GM20000 (cell line): ENCODE data around the gene NR0B1.

ENCODE experiments used
- DNase-seq: peaks from one replicate; pipeline ENCODE4 v3.0.0; 2012; ENCODE audit warnings: low spot score
- CTCF ChIP-seq: IDR thresholded peaks from 2 replicates; pipeline ENCODE4 v1.5.1; 2012; ENCODE audit warnings: mild to moderate bottlenecking, control low read depth; ENCODE audit errors: extremely low read depth, missing control alignments

NR0B1 gene

DNA sequence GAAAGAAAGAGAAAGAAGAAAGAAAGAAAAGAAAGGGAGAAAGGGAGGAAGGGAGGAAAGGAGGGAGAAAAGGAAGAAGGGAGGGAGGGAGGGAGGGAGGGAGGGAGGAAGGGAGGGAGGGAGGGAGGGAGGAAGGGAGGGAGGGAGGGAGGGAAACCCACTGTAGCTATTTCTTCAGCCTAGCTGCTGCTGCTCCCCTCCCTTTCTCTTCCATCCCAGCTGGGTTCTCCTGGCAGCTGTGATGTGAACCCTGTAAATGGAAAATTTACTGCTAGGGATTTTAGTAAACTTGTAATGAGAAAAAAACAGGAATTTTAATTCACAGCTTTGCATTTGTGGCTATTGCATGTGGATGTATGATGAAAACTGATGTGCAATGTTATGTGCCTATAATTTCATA, 8.0 kb downstream of the NR0B1 start:
- DNase-seq: no peak

GRCh38 chrX:30296408-30297254, 12.6 kb downstream of the NR0B1 start:
- DNase-seq: no peak
- TF ChIP-seq CTCF: no peak

More for the DNA sequence above, 8.0 kb downstream of the NR0B1 start:
- no peak for TF ChIP-seq CTCF

DNA sequence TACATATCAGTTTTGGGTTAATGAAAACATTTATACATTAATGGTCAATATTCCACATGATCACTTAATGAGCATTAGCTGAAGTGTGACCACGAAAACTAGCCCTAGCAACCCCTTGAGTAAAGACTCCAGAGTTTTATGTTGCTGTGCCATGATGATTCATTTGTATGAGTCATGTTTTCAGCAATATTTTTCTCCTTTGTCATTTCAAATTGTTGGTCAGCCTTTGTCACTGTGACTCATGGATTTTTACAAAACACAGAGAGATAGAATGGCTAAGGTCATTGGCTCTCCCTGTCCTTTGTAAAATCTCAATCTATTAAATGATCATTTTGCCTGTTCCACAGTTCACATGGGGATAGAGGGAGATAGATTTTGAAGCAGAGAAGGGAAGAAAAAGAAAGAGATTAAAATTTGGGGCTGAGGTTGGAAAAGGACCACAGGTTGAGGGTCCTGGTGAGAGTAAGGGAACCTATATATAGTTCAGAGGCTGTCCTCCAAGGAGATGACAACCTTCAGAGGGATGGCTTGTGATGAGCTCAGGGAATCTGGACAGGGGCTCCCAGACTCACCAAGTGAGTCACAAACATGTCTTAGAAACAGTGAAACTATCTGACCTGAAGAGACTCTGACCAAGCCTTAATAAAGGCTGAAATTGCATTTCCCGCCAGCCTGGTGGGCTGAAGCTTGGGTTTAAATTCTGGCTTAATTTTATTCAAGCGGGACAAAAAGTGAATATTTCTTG, 25.6 kb downstream of the NR0B1 start:
- TF ChIP-seq CTCF: no peak
- DNase-seq: no peak

DNA sequence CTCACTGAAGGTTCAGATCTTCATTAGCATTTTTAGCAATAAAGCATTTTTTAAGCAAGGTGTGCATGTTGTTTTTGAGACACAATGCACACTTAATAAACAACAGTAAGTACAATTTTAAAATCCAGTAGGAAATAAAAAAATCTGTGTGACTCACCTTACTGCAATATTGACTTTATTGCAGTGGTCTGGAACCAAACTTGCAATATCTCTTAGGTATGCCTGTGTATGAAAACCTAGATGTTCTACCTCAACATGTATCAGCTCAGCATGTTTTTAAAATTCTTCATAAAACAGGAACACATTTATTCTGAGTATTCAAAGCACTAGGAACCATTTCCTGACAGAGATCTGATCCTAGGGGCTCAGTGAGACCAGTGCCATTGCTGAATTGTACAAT, 26.7 kb downstream of the NR0B1 start:
- no peak for DNase-seq
- TF ChIP-seq CTCF: no peak

- no peak for TF ChIP-seq CTCF
- DNase-seq: no peak
Observed at GRCh38 chrX:30280428-30280827, 28.8 kb downstream of the NR0B1 start.

GRCh38 chrX:30278365-30278764, 30.8 kb downstream of the NR0B1 start:
- DNase-seq: no peak
- TF ChIP-seq CTCF: no peak

- no peak for DNase-seq
- TF ChIP-seq CTCF: no peak
Observed at GRCh38 chrX:30275498-30275897, 33.7 kb downstream of the NR0B1 start.
